ENCODE data around the gene KRTAP3-3.

The KRTAP3-3 gene

GRCh38 chr17:41029633-41030245, 35.8 kb upstream of the KRTAP3-3 start, which contains the start of gene KRTAP1-4:
KRTAP1-4 (minus strand) TSS chr17:41030195; CDS start chr17:41030078, 117 bp downstream.
- Histone ChIP-seq H2AFZ (ENCODE audit: low read depth, low read length) (no peak within 1 kb of the TSS), H3K36me3 (ENCODE audit: insufficient read depth, low read length) (no peaks in the 10 kb centered on the region), H4K20me1 (ENCODE audit: insufficient read depth, low read length) (no peaks in the 10 kb centered on the region), H3K79me2 (ENCODE audit: insufficient read depth, low read length) (no peaks in the 10 kb centered on the region), H3K4me2 (ENCODE audit: insufficient read depth, low read length) (no peak within 1 kb of the TSS), H3K9me3 (ENCODE audit: insufficient read depth, low read length, severe bottlenecking) (no peaks in the 10 kb centered on the region), H3K27ac (ENCODE audit: low read length) (no peak within 1 kb of the TSS), H3K4me3 (ENCODE audit: low read depth in 1 of 2, low read length in 2 of 2) (no peak within 1 kb of the TSS), H3K4me1 (ENCODE audit: insufficient read depth, low read length) (no peaks in the 10 kb centered on the region), H3K27me3 (ENCODE audit: insufficient read depth, low read length, poor library complexity) (peaks cover 11% of the 10 kb centered on the region), H3K9ac (ENCODE audit: low read depth, low read length) (no peak within 1 kb of the TSS)
- DNase-seq (no peak), ATAC-seq (ENCODE audit: insufficient read depth, low read depth) (no peak)
- TF ChIP-seq CTCF (IDR thresholded peaks at IDR 0.05; ENCODE audit: borderline replicate concordance, extremely low read depth, low read length, poor library complexity, severe bottlenecking) = no peak
- TF ChIP-seq EZH2 (IDR thresholded peaks at IDR 0.05; ENCODE audit: borderline replicate concordance, low read depth, low read length, severe bottlenecking) = no peak

GRCh38 chr17:41026715-41027471, 32.9 kb upstream of the KRTAP3-3 start, which contains the start of gene KRTAP1-5:
KRTAP1-5 (minus strand) TSS chr17:41027208; CDS start chr17:41027155, 53 bp downstream.
- H2AFZ ChIP-seq (ENCODE audit: low read depth, low read length) = no peak within 1 kb of the TSS
- H3K9ac ChIP-seq (ENCODE audit: low read depth, low read length) = no peak within 1 kb of the TSS
- no peaks in the 10 kb centered on the region for H3K9me3 ChIP-seq (ENCODE audit: insufficient read depth, low read length, severe bottlenecking)
- ATAC-seq (ENCODE audit: insufficient read depth, low read depth) (no peak), DNase-seq (no peak)
- H3K4me2 ChIP-seq (ENCODE audit: insufficient read depth, low read length) = no peak within 1 kb of the TSS
- no peak within 1 kb of the TSS for H3K27ac ChIP-seq (ENCODE audit: low read length)
- no peaks in the 10 kb centered on the region for H3K4me1 ChIP-seq (ENCODE audit: insufficient read depth, low read length)
- no peak within 1 kb of the TSS for H3K4me3 ChIP-seq (ENCODE audit: low read depth in 1 of 2, low read length in 2 of 2)
- peaks cover 14% of the 10 kb centered on the region for H3K27me3 ChIP-seq (ENCODE audit: insufficient read depth, low read length, poor library complexity)
- no peaks in the 10 kb centered on the region for H3K79me2 ChIP-seq (ENCODE audit: insufficient read depth, low read length)
- TF ChIP-seq EZH2 (IDR thresholded peaks at IDR 0.05; ENCODE audit: borderline replicate concordance, low read depth, low read length, severe bottlenecking) (no peak), CTCF (IDR thresholded peaks at IDR 0.05; ENCODE audit: borderline replicate concordance, extremely low read depth, low read length, poor library complexity, severe bottlenecking) (no peak)
- H4K20me1 ChIP-seq (ENCODE audit: insufficient read depth, low read length) = no peaks in the 10 kb centered on the region
- H3K36me3 ChIP-seq (ENCODE audit: insufficient read depth, low read length) = no peaks in the 10 kb centered on the region

GRCh38 chr17:41024697-41025096, 30.7 kb upstream of the KRTAP3-3 start:
- TF ChIP-seq CTCF (IDR thresholded peaks at IDR 0.05; ENCODE audit: borderline replicate concordance, extremely low read depth, low read length, poor library complexity, severe bottlenecking) (no peak), EZH2 (IDR thresholded peaks at IDR 0.05; ENCODE audit: borderline replicate concordance, low read depth, low read length, severe bottlenecking) (no peak)
- ATAC-seq (ENCODE audit: insufficient read depth, low read depth) = no peak
- H3K36me3 ChIP-seq (ENCODE audit: insufficient read depth, low read length) = no peaks in the 10 kb centered on the region
- no peak for DNase-seq
- H3K9me3 ChIP-seq (ENCODE audit: insufficient read depth, low read length, severe bottlenecking) = no peaks in the 10 kb centered on the region
- H4K20me1 ChIP-seq (ENCODE audit: insufficient read depth, low read length) = no peaks in the 10 kb centered on the region
- H3K4me2 ChIP-seq (ENCODE audit: insufficient read depth, low read length) = no peak overlapping the region
- H3K9ac ChIP-seq (ENCODE audit: low read depth, low read length) = no peak overlapping the region
- H3K4me1 ChIP-seq (ENCODE audit: insufficient read depth, low read length) = no peaks in the 10 kb centered on the region
- H2AFZ ChIP-seq (ENCODE audit: low read depth, low read length) = no peak overlapping the region
- no peaks in the 10 kb centered on the region for H3K79me2 ChIP-seq (ENCODE audit: insufficient read depth, low read length)
- no peak overlapping the region for H3K27ac ChIP-seq (ENCODE audit: low read length)
- no peak overlapping the region for H3K4me3 ChIP-seq (ENCODE audit: low read depth in 1 of 2, low read length in 2 of 2)
- H3K27me3 ChIP-seq (ENCODE audit: insufficient read depth, low read length, poor library complexity) = peaks cover 12% of the 10 kb centered on the region
